NCI-H510A treated with DMSO at 0.1 percent for 48 hours (cell line): Measurements from ENCODE around the gene PTOV1.
"Not testable (repeated sequence)": the region's sequence is repeated elsewhere in the genome, so short reads cannot be mapped to it uniquely, and the experiment has no call there.

Experiments used
- DNase-seq: peaks from one replicate; lab custom pipeline; 2025; lab: John Stamatoyannopoulos, UW

The PTOV1 gene

GRCh38 chr19:49817964-49818648, 32.9 kb upstream of the PTOV1 start, which contains the start of gene MED25:
TSS of gene MED25 (plus strand) at chr19:49818289. CDS start at chr19:49818342, 53 bp downstream.
- peak; percentile 97 for DNase-seq

GRCh38 chr19:49818649-49819370, 32.1 kb upstream of the PTOV1 start:
- DNase-seq, result no peak

- not testable (repeated sequence) for DNase-seq
Measured at GRCh38 chr19:49819452-49820115, 31.4 kb upstream of the PTOV1 start.

- peak; percentile 81 for DNase-seq
Measured at GRCh38 chr19:49820125-49820524, 30.8 kb upstream of the PTOV1 start.

GRCh38 chr19:49823472-49823871, 27.5 kb upstream of the PTOV1 start:
- peak; percentile 98 for DNase-seq

- no peak for DNase-seq
Measured at GRCh38 chr19:49824662-49825061, 26.3 kb upstream of the PTOV1 start.

GRCh38 chr19:49827034-49827433, 23.9 kb upstream of the PTOV1 start:
- no peak for DNase-seq

- no peak for DNase-seq
Measured at GRCh38 chr19:49829200-49829599, 21.8 kb upstream of the PTOV1 start.

GRCh38 chr19:49829721-49830120, 21.2 kb upstream of the PTOV1 start:
- DNase-seq, result no peak

- no peak for DNase-seq
Measured at GRCh38 chr19:49830766-49831165, 20.2 kb upstream of the PTOV1 start.

GRCh38 chr19:49831592-49831991, 19.4 kb upstream of the PTOV1 start:
- DNase-seq, result no peak

GRCh38 chr19:49832556-49832955, 18.4 kb upstream of the PTOV1 start:
- no peak for DNase-seq

- DNase-seq, result no peak
Measured at GRCh38 chr19:49833599-49833998, 17.4 kb upstream of the PTOV1 start.

- no peak for DNase-seq
Measured at GRCh38 chr19:49835562-49835961, 15.4 kb upstream of the PTOV1 start.

GRCh38 chr19:49836176-49837008, 14.6 kb upstream of the PTOV1 start:
- no peak for DNase-seq

- DNase-seq, result no peak
Measured at GRCh38 chr19:49837009-49837310, 14.0 kb upstream of the PTOV1 start.

- no peak for DNase-seq
Measured at GRCh38 chr19:49837425-49837824, 13.5 kb upstream of the PTOV1 start.

- no peak for DNase-seq
Measured at GRCh38 chr19:49838885-49839588, 11.9 kb upstream of the PTOV1 start.

GRCh38 chr19:49839713-49840112, 11.2 kb upstream of the PTOV1 start:
- no peak for DNase-seq

- no peak for DNase-seq
Measured at GRCh38 chr19:49840321-49840720, 10.6 kb upstream of the PTOV1 start.

GRCh38 chr19:49840736-49841249, 10.2 kb upstream of the PTOV1 start:
- DNase-seq, result no peak
